ENCODE data around the gene FGD4.

FGD4 gene

DNA sequence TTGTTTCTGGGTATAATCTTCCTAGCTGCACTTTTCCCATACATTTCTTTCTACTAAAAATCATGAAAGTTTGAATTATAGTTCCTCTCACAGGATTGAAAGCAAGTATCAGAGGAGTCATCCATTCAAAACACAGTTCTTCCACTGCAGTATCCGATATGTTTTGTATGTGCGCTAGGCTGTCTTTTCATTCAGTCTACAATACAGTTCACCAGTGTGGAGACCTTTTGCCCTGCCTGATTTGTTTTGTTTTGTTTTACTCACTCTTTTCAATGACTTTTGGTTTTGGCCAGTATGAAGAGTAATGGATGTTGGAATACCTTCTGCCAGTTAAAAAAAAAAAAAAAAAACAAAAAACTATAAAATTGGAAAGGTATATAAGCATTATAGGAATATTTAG is 91.4 kb downstream of the FGD4 start:
- TF ChIP-seq EZH2 (IDR thresholded peaks at IDR 0.05; ENCODE audit: borderline replicate concordance, low read depth, low read length, severe bottlenecking): no peak
- TF ChIP-seq, protein P1, sequence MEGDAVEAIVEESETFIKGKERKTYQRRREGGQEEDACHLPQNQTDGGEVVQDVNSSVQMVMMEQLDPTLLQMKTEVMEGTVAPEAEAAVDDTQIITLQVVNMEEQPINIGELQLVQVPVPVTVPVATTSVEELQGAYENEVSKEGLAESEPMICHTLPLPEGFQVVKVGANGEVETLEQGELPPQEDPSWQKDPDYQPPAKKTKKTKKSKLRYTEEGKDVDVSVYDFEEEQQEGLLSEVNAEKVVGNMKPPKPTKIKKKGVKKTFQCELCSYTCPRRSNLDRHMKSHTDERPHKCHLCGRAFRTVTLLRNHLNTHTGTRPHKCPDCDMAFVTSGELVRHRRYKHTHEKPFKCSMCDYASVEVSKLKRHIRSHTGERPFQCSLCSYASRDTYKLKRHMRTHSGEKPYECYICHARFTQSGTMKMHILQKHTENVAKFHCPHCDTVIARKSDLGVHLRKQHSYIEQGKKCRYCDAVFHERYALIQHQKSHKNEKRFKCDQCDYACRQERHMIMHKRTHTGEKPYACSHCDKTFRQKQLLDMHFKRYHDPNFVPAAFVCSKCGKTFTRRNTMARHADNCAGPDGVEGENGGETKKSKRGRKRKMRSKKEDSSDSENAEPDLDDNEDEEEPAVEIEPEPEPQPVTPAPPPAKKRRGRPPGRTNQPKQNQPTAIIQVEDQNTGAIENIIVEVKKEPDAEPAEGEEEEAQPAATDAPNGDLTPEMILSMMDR (IDR thresholded peaks at IDR 0.05; ENCODE audit: borderline replicate concordance, extremely low read depth, low read length, poor library complexity, severe bottlenecking): no peak
- Histone ChIP-seq H3K9me3 (ENCODE audit: insufficient read depth, low read length, severe bottlenecking) (no peaks in the 10 kb centered on the region), H4K20me1 (ENCODE audit: insufficient read depth, low read length) (no peaks in the 10 kb centered on the region), H3K4me1 (ENCODE audit: insufficient read depth, low read length) (peaks cover 12% of the 10 kb centered on the region), H3K9ac (ENCODE audit: low read depth, low read length) (no peak overlapping the region), H2AFZ (ENCODE audit: low read depth, low read length) (no peak overlapping the region), H3K27me3 (ENCODE audit: insufficient read depth, low read length, poor library complexity) (no peaks in the 10 kb centered on the region), H3K36me3 (ENCODE audit: insufficient read depth, low read length) (no peaks in the 10 kb centered on the region), H3K79me2 (ENCODE audit: insufficient read depth, low read length) (no peaks in the 10 kb centered on the region), H3K27ac (ENCODE audit: low read length) (no peak overlapping the region), H3K4me2 (ENCODE audit: insufficient read depth, low read length) (no peak overlapping the region), H3K4me3 (ENCODE audit: low read depth in 1 of 2, low read length in 2 of 2) (no peak overlapping the region)
- ATAC-seq (ENCODE audit: insufficient read depth, low read depth): no peak
- no peak for DNase-seq

DNA sequence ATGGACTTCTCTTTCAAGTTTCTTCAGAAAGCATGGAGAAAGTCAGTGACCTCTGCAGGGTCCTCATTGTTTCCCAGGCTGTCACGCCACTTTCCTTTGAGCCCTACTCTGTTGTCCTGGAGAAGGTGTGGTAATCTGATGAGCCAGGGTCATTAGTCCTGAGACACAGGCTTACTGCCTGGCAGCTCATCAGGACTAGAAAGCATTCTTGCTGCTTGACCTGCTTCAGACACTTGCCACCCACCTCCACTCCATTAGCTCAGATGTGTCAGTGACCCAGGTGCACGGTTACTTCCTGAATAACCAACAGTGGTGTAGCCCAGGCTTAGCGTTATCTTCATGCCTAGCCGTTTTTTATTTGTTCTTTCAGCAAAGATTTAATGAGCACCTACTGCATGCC is 93.9 kb downstream of the FGD4 start:
- no peak for TF ChIP-seq EZH2 (IDR thresholded peaks at IDR 0.05; ENCODE audit: borderline replicate concordance, low read depth, low read length, severe bottlenecking)
- TF ChIP-seq, protein P1 (IDR thresholded peaks at IDR 0.05; ENCODE audit: borderline replicate concordance, extremely low read depth, low read length, poor library complexity, severe bottlenecking): no peak
- Histone ChIP-seq H3K27me3 (ENCODE audit: insufficient read depth, low read length, poor library complexity) (no peaks in the 10 kb centered on the region), H3K9ac (ENCODE audit: low read depth, low read length) (no peak overlapping the region), H4K20me1 (ENCODE audit: insufficient read depth, low read length) (no peaks in the 10 kb centered on the region), H3K4me2 (ENCODE audit: insufficient read depth, low read length) (no peak overlapping the region), H3K9me3 (ENCODE audit: insufficient read depth, low read length, severe bottlenecking) (no peaks in the 10 kb centered on the region), H3K4me3 (ENCODE audit: low read depth in 1 of 2, low read length in 2 of 2) (no peak overlapping the region), H3K79me2 (ENCODE audit: insufficient read depth, low read length) (no peaks in the 10 kb centered on the region), H3K4me1 (ENCODE audit: insufficient read depth, low read length) (peaks cover 14% of the 10 kb centered on the region), H3K27ac (ENCODE audit: low read length) (no peak overlapping the region), H3K36me3 (ENCODE audit: insufficient read depth, low read length) (no peaks in the 10 kb centered on the region), H2AFZ (ENCODE audit: low read depth, low read length) (no peak overlapping the region)
- no peak for ATAC-seq (ENCODE audit: insufficient read depth, low read depth)
- DNase-seq: no peak

DNA sequence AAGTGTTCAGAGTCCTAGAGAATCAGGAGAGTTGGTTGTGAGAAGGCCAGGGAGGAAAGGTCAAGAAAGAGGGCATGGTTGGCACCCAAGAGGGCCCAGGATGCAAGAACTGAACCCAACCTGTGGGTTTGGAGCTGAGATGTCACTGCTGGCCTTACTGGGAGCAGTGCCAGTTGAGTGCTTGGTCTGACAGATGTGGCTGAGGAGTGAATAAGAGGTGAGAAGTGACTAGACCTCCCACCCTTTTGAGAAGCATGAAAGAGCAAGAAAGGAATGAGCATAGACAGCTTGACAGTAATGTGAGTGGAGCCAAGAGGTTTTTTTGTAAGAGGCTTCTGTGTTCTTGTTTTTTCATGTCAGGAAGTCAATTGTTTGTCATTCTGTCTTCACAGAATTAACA is 95.3 kb downstream of the FGD4 start:
- H3K4me1 ChIP-seq (ENCODE audit: insufficient read depth, low read length): peaks cover 14% of the 10 kb centered on the region
- no peak overlapping the region for H3K9ac ChIP-seq (ENCODE audit: low read depth, low read length)
- H2AFZ ChIP-seq (ENCODE audit: low read depth, low read length): no peak overlapping the region
- ATAC-seq (ENCODE audit: insufficient read depth, low read depth) (peak; percentile 77), DNase-seq (peak; percentile 6)
- H3K27me3 ChIP-seq (ENCODE audit: insufficient read depth, low read length, poor library complexity): peaks cover 3% of the 10 kb centered on the region
- TF ChIP-seq, protein P1 (IDR thresholded peaks at IDR 0.05; ENCODE audit: borderline replicate concordance, extremely low read depth, low read length, poor library complexity, severe bottlenecking): no peak
- TF ChIP-seq EZH2 (IDR thresholded peaks at IDR 0.05; ENCODE audit: borderline replicate concordance, low read depth, low read length, severe bottlenecking): no peak
- no peaks in the 10 kb centered on the region for H3K36me3 ChIP-seq (ENCODE audit: insufficient read depth, low read length)
- H3K27ac ChIP-seq (ENCODE audit: low read length): no peak overlapping the region
- H4K20me1 ChIP-seq (ENCODE audit: insufficient read depth, low read length): no peaks in the 10 kb centered on the region
- no peaks in the 10 kb centered on the region for H3K9me3 ChIP-seq (ENCODE audit: insufficient read depth, low read length, severe bottlenecking)
- no peak overlapping the region for H3K4me2 ChIP-seq (ENCODE audit: insufficient read depth, low read length)
- H3K79me2 ChIP-seq (ENCODE audit: insufficient read depth, low read length): no peaks in the 10 kb centered on the region
- H3K4me3 ChIP-seq (ENCODE audit: low read depth in 1 of 2, low read length in 2 of 2): no peak overlapping the region

DNA sequence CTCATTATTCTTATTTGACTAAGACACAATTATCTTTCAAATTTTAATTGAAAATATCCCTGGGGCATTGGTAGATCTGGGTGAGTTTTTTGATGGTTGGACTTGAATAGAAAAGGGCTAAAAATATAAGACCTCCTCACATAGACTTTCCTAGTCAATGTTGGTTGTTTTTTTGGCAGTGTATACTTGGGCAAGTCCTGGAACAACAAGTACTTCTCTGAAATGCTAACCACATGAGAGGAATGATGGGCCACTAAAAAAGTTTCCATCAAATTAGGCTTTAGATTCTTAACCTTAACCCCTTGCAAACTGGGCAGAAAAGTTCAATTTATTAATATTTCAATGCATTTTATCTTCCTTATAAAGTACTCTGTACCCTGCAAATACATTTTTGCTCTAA is 97.6 kb downstream of the FGD4 start:
- H3K27me3 ChIP-seq (ENCODE audit: insufficient read depth, low read length, poor library complexity): peaks cover 3% of the 10 kb centered on the region
- DNase-seq (no peak), ATAC-seq (ENCODE audit: insufficient read depth, low read depth) (no peak)
- H3K4me1 ChIP-seq (ENCODE audit: insufficient read depth, low read length): peaks cover 14% of the 10 kb centered on the region
- no peak overlapping the region for H3K4me3 ChIP-seq (ENCODE audit: low read depth in 1 of 2, low read length in 2 of 2)
- no peak overlapping the region for H3K4me2 ChIP-seq (ENCODE audit: insufficient read depth, low read length)
- H3K27ac ChIP-seq (ENCODE audit: low read length): no peak overlapping the region
- H3K9ac ChIP-seq (ENCODE audit: low read depth, low read length): no peak overlapping the region
- H3K79me2 ChIP-seq (ENCODE audit: insufficient read depth, low read length): no peaks in the 10 kb centered on the region
- H3K36me3 ChIP-seq (ENCODE audit: insufficient read depth, low read length): no peaks in the 10 kb centered on the region
- H3K9me3 ChIP-seq (ENCODE audit: insufficient read depth, low read length, severe bottlenecking): no peaks in the 10 kb centered on the region
- no peak overlapping the region for H2AFZ ChIP-seq (ENCODE audit: low read depth, low read length)
- no peak for TF ChIP-seq EZH2 (IDR thresholded peaks at IDR 0.05; ENCODE audit: borderline replicate concordance, low read depth, low read length, severe bottlenecking)
- TF ChIP-seq, protein P1 (IDR thresholded peaks at IDR 0.05; ENCODE audit: borderline replicate concordance, extremely low read depth, low read length, poor library complexity, severe bottlenecking): no peak
- no peaks in the 10 kb centered on the region for H4K20me1 ChIP-seq (ENCODE audit: insufficient read depth, low read length)
